GM18526 (cell line): Measurements from ENCODE around the gene DPP8.

Experiments
- POLR2A ChIP-seq: IDR thresholded peaks from 3 replicates; pipeline ENCODE4 v1.6.1; 2011; ENCODE audit not compliant: insufficient read length; ENCODE audit errors: extremely low read depth

Gene DPP8

GRCh38 chr15:65468229-65468909 is 49.1 kb downstream of the DPP8 start:
- no peak for TF ChIP-seq POLR2A

DNA sequence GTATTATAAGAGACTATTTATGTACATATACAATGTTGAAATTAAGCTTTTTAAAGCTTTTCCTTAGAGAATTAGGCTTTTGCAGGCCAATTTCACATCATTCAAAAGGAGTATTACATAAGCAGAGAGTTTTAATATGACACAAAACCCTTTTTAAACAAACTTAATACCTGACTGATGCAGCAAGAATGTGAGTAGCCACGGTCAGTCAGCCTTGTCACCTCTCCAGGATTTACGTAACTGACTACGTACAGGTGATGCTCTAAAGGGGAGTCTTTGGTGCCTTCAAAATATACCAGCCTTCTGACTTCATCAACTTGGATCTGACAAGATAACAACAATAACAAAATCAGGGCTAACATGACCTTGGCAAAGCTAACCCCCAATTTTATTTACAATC is 50.6 kb downstream of the DPP8 start:
- no peak for TF ChIP-seq POLR2A

GRCh38 chr15:65460741-65461347 is 56.6 kb downstream of the DPP8 start:
- no peak for TF ChIP-seq POLR2A

- TF ChIP-seq POLR2A: no peak
Measured at GRCh38 chr15:65451989-65452388, 65.5 kb downstream of the DPP8 start.

GRCh38 chr15:65450556-65450955 is 66.9 kb downstream of the DPP8 start:
- TF ChIP-seq POLR2A: no peak

DNA sequence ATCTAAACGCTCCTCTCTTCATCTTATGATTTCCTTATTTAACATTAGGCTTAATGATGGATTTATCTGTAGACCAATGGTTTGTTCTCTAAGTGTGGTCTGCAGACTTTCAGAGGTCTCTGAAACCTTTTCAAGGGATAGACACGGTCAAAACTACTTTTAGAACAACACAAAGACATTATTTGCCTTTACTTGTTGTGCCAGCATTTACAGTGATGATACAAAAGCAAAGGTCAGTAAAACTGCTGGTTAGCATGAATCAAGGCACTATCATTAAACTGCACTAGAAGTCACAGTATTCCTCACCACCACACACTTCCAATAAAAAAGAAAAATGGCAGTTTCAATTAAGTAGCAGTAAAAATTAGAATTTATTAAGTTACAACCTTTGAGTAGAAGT is 70.3 kb downstream of the DPP8 start:
- TF ChIP-seq POLR2A: no peak

DNA sequence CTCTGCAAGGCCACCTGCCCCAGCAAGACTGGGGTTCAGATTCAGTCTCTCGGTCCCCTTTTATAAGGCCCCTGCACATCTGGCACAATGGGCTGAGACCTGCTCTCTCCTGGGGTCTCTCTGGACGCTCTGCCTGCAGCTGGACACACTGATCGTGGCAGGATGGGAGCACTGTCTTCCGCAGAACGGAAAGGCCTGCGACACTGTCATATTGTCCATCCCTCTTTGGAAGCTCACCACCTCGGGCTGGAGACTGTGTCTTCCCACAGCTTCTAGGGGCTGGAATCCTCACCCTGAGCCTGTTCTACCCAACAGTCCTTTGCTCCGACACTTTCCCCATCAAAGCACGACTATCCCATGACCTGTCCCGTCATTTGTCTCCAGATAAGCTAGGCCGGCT is 83.3 kb downstream of the DPP8 start:
- no peak for TF ChIP-seq POLR2A

DNA sequence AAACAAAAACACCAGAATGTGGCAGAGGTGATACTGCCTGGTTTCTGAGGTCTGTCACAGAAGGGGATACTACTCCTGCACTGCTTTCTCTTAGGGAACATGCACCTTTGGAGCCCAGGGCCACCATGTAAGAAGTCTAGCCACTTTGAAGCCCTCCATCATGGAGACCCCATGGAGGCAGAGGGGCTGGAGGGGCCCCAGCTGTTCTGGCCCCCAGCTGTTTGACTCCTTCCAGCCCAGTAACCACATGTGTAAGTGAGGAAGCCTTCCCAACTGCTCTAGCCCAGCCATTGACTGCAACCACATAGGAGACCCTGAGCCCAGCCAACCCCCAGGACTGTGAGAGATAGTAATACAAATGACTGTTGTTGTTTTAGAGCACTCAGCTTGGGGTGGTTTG is 85.8 kb downstream of the DPP8 start:
- no peak for TF ChIP-seq POLR2A

- TF ChIP-seq POLR2A: no peak
Measured at GRCh38 chr15:65426216-65426853, 91.2 kb downstream of the DPP8 start.

DNA sequence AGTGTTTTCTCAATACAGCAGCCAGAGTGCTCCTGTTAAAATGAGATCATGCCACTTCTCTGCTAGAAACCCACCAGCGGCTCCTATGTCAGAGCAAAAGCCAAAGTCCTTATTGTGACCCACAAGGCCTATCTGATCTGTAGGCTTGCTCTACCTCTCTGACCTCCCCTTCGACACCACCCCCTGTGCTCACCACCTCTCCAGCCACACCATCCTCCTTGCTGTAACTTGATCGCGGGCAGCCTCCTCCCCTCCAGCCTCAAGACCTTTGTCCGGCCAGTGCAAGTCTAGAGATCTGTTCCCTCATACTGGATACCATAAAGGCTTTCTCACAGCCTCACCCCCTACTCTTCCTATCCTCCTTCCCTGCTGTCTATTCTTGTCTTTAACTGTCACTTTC is 92.8 kb downstream of the DPP8 start:
- TF ChIP-seq POLR2A: no peak

- no peak for TF ChIP-seq POLR2A
Measured at GRCh38 chr15:65423976-65424679, 93.4 kb downstream of the DPP8 start.

DNA sequence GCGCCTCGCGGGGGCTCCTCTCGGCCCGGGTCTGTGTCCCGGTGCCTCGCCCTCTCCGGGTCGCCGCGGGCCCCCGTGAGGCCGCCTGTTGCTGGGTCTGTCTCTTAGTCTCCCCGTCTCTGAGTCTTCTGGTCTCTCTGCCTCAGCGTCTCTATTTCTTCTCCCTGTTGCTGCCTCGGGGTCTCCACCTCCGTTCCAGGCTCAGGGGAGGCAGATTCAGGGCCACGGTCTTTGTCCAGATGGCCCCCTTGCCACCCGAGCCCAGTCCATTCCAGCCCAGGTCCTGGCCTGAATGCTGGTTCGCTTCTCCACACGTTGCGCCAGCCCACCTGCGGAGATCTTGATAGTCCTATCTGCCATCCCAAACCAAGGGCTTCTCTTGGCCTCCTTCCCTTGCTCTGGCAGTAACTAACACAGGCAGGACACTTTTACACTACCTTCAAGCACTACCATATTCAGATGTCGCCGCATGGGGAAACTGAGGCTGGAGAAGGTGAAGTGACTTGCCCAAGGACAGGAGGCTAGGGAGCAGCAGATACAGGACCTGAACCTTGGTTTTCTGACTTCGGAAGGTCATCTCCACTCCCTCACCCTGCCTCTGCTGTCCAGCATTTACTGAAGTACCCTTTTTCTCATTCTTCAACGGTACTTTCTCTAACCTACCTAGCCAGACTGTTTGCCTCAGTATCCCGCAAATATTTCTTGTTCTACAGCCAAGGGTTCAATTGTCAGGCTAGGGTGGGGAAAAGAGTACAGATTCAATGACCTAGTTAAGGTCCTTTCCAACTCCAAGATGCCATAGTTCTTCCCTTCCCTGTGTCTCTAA is 94.1 kb downstream of the DPP8 start:
- no peak for TF ChIP-seq POLR2A

DNA sequence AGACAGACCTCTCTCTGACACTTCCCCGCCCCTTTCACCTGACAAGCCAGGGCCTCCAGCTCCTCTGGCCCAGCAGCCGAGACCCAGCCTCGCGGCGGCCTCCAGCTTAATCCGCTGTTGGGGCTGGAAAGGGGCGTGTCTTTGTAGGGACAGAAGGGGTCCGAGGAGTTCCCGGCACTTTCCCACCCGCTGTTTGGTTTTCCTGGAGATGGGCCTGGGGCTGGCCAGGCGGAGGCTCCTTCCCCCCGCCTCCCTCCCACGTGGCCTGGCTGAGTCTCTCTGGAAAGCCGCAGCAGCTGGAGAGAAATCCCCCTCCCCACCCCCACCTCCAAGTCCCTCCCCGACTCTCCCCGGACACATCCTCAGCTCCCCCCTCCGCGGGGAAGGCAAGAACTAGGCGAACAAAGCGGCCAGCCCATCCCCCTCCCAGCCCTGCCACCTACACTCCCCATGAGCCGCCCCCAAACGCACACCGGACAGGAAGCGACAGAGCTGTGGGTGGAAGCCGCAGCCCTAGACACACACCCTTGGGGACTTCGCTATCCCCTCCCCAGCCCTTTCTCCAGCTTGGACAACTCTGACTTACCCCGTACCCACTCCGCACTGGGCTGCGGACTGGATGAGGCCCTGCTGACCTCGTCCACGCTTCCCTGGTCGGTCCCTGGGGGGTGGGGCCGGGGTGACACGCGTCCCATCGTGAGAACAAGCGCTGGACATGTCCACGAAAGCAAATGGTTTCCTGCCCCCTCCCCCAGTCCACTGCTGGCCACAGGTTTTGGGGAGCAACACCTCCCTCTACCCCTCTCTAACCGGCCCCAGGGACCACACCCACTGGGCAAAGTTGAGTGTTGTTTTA is 95.9 kb downstream of the DPP8 start:
- no peak for TF ChIP-seq POLR2A

- no peak for TF ChIP-seq POLR2A
Measured at GRCh38 chr15:65420975-65421359, 96.5 kb downstream of the DPP8 start.
